Measurements from ENCODE around the gene MRPS18B.

GRCh38 chr6:30646450-30647241 lies 29.0 kb downstream of the MRPS18B start, which contains the start of gene C6orf136:
- TF ChIP-seq, protein P1, sequence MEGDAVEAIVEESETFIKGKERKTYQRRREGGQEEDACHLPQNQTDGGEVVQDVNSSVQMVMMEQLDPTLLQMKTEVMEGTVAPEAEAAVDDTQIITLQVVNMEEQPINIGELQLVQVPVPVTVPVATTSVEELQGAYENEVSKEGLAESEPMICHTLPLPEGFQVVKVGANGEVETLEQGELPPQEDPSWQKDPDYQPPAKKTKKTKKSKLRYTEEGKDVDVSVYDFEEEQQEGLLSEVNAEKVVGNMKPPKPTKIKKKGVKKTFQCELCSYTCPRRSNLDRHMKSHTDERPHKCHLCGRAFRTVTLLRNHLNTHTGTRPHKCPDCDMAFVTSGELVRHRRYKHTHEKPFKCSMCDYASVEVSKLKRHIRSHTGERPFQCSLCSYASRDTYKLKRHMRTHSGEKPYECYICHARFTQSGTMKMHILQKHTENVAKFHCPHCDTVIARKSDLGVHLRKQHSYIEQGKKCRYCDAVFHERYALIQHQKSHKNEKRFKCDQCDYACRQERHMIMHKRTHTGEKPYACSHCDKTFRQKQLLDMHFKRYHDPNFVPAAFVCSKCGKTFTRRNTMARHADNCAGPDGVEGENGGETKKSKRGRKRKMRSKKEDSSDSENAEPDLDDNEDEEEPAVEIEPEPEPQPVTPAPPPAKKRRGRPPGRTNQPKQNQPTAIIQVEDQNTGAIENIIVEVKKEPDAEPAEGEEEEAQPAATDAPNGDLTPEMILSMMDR (IDR thresholded peaks at IDR 0.05): no peak
- no peak for TF ChIP-seq POLR2A (IDR thresholded peaks at IDR 0.05)
